ENCODE data around the gene GOSR2.
"Not testable (repeated sequence)": the region's sequence is repeated elsewhere in the genome, so short reads cannot be mapped to it uniquely, and the experiment has no call there.

Gene GOSR2

DNA sequence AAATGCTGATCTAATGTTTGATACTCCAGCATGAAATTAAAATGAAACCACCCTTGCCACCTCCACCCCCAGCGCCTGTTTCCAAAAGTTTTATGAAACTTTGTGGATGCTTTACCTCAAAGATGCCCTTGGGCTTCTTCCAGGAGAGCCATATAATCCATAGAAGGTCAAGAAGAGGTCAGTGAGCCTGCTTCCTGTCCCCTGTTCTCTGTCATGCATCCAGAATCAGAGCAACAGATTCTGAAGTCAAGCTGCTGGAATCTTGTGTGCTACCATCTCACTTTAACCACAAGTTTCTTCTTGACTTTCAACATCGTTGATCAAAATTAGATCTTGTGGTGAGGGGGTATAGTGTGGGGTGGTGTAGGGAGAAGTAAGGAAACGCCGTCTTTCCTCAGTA lies 8.6 kb downstream of the GOSR2 start:
- no peak for DNase-seq

DNA sequence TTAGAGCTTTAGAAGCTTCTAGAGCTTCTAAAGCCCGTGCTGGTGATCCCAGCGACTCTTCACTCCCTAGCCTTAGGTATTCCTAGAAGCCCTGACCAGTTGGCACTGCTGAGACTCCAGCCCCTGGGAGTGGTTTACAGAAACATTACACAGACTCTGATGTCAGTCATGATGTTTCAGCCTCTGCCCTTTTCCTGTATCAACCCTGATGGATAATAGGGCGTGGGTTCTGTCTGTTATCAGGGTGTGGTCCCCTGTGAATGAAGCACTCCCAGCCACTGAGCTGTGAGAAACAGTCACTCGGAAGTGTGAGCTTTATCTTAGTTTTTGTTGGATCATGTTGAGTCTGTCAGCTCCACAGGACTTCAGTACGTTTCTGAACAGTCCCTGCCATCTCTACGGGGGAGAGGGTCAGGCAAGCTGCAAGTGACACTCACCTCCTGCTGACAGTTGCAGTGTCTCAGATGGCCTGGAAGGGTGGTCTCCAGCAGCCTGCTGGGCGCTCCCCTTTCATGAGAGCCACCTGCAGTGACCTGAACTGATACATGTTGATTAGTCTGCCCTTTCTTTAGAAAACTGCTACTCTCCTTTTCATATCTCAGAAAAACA lies 12.8 kb downstream of the GOSR2 start:
- no peak for DNase-seq

DNA sequence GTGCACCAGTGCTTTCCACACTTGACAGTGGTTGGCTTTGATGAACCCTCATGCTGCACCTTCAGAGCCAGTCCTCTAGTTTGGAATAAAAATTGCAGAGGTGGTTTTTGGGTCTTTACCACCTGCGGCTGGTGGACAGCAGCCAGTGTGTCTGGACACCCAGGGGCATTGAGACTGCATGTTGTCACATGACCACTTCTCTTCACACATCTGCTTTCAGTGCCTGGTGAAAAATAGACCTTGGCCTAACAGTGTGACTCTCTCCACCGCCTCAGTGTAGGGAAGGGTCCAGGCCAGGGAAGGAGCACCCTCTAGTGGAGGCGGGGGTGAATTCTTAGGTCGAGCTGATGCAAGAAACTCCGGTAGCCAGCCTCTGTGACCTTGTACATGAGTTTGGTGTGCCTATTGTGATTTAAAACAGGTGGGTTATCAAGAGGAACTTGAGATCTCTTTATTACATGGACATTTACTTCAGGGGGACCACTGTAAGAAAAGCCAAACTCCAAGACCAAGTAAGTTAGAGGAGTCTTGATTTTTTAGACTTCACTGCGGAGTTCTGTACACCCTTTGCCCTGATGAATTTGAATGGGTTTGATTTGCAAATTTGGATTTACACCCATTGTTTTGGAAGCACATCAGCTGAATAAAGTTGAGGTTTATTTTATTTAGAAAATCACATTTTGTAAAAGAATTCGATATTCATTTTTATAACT lies 17.9 kb downstream of the GOSR2 start:
- peak; percentile 44 for DNase-seq

DNA sequence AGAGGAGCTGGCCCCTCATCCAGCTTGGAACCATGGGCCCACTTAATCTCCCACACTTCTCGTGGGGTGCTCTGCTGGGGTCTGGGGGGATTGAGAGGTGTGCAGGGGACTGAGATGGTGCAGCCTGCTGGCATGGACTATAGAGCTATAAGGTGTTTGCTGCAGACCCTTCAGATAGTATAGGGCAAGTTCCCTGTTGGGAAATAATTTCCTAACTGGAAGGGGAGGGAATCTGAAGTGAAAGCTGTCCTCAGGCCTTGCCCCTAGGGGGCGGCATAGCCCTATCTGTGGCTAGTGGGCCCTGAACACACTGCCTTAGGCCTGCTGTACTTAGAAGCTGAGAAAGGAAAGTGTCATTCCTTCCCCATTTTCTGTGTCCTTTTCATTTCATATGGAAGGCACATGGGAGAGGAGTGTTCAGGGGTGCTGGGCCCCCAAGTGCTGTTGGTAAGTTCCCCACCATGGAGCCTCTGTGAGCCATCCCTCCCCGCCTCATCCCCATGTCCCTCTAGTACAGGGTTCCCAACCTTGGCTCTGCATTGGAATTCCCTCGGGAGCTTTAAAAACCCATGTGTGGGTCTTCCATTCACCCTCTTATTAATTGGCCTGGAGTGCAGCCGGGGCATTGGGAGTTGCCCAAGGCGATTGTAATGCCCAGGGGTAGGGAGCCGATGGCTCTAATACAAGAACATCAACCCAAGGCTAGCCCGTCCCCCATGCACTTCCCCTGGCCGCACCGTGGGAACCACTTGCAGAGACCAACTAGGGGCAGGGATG lies 19.7 kb downstream of the GOSR2 start:
- DNase-seq: peak; percentile 20

DNA sequence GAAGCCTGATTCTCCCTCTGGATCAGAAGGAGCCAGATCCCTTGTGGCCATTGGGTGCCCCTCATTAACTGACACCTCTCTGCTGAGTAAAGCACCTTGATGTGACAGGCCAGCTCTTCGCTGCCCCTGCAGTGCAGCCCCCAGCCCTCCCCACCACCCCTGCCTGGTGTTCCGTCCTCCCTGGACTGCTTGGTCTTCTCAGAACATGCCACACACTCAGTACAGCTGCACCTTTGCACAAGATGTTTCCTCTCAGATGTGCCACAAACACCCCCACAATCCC lies 20.2 kb downstream of the GOSR2 start:
- no peak for DNase-seq

DNA sequence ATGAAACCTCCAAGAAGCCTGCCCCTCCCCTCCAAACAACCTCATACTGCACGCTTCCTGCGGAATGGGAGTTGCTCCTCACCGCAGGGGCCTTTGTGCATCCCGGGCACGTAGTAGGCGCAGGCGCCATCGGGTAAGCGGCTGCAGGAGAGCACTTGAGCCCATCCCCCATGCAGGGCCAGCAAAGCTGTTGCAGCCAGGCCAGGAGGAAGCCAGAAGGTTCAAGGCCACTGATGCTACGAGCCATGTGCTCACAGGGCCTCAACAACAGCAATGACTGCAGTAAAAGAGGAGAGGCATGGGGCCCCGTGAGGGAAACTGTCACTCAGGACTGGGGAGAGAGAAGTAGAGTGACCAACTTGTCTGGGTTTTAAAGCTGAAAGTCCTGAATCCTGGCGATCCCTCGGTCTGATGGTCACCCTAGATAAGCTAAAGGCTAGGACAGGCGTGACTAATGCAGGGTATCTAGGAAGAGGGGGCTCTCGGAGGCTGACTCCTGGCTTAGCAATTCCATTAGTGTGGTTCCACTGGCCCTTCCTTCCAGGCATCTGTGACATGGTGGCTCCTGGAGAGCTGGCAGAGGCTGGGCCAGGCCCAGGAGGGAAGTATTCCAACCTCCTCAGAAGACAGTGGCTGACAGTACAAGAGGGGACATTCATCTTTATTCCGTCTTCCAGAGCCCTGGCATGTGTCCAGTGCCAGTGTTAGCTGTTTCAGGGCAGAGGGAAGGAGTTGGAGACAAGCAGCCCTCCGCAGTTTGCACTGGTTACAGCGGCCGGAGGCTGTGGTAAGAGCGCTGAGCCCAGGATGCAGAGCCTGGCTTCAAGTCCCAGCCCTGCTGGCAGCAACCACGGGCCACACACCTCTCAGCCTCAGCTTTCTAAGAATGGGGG lies 20.8 kb downstream of the GOSR2 start:
- DNase-seq: no peak

DNA sequence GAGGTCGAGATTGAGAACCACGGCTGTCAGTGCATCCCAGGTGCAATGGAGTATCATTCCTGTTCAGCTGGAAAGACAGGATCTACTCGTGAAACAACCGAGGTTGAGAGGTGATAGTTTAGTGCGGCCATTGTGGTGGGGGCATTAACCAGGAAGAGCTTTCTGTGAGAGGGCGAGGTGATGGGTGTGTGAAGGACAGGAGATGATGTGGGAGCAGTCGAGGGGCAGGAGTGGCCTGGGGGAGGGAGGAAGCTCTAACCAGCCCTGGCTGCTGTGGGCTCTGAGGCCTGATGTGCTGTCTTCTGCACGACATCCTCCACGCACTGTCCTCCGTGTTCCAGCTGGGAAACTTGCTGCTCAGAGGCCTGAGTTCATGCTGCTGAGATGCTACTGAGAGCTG lies 22.0 kb downstream of the GOSR2 start:
- DNase-seq: no peak

DNA sequence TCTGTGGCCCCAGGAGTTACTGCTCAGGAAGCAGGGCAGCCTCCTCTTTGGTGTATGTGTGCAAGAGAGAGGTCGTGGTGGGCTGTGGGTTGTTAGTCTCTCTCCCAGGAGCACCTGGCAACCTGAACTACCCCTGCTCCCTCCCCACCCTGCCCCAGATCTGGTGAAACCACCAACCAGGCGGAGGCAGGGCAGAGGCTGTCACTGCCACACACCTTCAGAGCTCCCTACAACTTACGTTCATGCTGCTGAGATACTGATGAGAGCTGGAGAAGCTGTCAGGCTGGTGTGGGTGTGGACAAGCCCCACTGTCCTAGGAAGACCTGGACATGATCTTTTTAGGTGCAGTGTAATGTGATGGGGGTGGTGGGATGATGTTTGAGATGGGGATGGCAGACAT lies 24.3 kb downstream of the GOSR2 start:
- no peak for DNase-seq

DNA sequence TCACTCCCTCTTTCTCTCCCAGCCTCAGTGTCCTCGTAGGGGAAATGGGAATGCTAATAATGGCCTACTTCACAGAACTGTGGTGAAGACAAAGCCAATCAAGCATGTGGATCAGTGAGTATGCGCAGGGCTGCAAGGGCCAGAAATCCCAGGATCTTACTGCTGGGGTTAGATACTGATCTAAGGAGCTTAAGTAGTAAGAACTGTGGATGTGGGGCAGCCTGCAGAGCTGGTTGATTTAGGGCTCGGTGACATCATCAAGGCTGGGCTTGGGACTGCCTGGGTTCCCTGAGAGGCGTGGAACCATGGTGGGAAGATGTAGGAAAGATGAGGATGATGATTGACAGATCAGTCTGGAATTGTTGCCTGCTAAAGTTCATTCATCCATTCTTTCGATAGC lies 25.6 kb downstream of the GOSR2 start:
- DNase-seq: no peak

DNA sequence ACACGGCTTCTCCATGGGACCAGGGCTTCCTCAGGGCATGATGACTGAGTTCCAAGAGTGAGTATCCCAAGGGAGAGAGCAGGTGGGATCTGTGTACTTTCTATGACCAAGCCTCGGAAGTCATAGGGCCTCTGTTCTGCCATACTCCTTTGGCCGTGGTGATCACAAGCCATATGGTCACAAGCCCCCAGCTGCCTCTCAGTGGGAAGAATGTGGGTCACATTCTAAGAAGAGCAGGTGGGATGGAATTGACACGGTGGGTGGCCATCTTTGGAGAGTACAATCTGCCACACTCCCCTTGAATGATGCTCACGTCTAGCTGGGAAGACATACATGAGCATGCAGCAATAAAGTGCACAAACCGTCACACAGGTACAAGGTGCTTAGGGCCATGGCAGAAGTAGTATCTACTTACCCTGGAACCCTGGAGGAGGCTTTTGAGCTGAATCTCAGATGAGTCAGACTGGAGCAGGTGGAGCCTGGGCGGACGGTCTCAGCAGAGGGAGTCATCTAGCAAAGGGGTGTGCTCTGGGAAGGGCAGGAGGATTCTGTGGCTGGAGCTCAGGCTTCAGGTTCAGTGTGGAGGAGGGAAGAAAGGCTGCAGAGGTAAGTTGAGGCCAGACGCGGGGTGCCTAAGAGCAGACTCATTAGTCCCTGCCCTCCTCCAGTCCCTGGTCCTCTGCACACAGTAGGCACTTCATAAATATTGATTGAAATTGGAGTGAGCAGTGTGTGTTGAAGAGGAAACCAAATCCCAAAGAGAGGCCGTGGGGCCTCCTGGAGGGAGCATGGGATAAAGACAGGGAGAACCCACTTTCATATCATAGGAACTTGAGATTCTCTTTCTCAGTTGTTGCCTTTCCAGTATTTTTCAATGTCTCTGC lies 26.6 kb downstream of the GOSR2 start:
- no peak for DNase-seq

DNA sequence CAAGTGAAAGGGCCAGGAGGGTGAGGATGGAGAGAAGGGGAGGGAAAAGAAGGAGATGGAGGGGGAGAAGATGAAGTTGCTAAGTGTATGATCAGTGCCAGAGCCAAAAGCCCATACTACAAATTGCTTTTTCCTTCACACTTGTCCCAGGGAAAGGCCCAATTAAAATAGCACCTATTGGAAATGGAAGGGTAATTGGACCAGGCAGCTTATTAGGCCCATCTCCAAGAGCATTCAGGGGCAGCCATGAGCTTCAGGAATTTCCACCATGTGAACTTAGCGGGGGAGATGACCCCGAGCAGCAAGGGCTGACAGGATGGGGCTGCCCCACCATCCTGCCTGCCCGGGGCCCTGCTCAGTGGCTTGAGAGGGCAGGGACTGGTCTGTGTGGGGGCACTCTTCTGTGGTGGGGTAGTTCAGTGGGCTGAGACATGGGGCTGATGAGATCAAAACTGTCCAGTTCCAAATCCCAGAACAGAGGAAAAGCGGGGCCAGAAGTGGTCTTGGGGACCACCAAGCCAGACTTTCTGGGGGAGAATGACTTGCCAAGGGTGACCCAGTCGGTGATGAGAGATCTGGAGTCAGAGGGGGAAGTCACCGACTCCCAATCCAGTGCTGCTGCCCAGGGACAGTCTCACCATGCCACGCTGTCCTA lies 27.5 kb downstream of the GOSR2 start:
- DNase-seq: no peak

DNA sequence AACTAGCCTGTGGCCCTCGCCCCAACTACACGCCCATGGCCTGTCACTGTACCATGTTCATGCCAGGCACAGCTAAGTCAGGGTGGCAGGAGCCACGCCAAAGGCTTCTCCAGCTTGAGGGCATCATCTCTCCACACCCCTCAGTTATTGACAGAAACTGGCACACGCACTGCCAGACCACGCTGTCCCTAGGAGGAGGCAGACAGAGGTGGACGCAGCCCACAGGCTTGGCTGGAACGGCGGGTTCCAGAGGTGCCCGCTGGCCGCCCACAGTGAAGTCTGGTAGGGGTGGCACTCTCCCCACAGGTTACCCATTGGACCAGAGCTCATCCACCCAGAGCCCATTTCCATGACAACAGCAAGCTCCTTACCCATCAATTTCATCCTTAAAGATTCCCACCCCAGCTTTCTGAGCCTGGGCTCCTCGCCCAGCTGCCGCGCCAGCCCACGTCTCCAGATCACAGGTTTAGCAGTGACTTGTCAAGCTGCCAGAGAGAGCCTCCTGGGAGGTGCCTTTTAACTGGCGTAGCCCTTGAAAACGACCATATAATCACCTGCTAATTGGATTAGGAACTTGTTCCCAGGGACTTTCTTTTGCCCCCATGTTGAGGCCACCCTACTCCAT lies 28.1 kb downstream of the GOSR2 start:
- DNase-seq: no peak

DNA sequence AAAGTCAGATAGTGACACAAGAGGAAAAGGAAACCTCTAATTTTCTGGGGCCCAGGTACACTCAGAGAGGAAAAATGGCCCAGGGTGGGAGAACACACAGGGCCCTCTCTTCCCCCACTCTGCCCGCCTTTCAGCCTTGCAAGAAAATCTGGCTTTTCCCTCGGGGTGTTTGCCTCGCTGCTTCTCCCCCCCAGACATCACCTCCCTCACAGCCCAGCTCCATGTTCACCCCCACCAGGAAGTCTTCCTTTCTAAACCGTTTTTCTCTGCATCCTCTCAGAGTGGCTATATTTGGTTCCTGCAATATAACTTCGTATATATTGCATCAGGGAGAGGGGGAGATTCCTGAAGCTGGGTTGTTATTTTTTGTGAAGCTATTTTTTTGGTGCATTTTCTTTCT lies 28.7 kb downstream of the GOSR2 start:
- no peak for DNase-seq

DNA sequence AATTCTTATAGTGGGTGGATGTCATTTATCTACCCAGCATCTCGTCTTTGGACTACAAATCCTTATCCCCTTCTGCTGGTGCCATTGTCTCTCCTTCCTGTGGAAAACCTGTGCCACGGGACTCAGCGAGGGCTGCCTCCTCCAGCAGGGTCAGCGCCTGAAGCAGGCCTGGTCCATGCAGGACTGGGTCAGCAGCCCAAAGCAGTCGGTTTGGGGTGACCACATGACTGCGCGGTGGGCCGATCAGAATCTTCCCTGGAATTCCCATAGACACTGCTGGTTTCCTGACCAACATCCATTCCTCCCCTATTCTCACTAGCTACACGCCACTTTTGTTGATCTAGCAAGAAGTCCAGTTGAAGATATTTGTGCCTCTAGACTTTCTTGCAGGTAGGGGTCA lies 29.2 kb downstream of the GOSR2 start:
- DNase-seq: no peak

DNA sequence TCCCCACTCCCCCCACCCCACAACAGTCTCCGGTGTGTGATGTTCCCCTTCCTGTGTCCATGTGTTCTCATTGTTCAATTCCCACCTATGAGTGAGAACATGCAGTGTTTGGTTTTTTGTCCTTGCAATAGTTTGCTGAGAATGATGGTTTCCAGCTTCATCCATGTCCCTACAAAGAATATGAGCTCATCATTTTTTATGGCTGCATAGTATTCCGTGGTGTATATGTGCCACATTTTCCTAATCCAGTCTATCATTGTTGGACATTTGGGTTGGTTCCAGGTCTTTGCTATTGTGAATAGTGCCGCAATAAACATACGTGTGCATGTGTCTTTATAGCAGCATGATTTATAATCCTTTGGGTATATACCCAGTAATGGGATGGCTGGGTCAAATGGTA lies 30.2 kb downstream of the GOSR2 start:
- DNase-seq: not testable (repeated sequence)

DNA sequence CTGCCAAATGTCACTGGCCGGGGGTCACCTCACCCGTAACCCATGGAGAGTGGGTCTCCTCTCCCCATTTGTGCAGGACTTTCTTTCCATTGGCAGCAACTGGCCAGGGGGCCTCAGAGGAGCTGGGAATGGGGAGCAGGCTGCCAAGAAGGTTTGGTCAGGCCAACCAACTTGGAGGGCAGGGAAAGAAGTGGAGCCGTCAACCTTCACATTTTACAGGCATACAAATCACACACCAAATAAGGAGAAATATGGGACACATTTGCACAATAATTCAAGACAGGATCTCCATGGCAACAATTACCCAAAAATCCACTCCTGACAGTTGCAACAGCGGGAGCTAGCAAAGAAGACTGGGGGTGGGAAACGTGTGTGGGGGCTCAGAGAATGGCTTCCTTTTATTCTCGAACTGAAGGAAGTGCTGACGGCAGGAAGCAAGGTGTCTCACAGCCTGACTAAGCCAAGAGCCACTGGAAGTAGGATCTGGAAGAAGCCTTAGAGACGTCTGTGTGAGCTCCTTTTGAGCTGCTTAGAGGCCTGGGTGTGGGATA lies 35.2 kb downstream of the GOSR2 start:
- no peak for DNase-seq

DNA sequence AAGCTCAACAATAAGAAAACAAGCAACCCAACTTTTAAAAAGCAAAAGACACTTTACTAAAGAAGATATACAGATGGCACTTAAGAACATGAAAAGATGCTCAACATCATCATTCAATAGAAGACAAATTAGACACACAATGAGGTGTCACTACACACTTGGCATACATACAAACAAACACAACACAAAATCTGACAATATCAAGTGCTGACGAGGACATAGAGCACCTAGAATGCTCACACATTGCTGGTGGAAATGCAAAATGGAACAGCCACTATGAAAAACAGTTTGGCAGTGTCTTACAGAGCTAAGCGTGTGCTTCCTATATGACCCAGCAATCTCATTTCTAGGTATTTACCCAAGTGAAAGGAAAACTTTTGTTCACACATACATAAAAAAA lies 37.2 kb downstream of the GOSR2 start:
- no peak for DNase-seq

DNA sequence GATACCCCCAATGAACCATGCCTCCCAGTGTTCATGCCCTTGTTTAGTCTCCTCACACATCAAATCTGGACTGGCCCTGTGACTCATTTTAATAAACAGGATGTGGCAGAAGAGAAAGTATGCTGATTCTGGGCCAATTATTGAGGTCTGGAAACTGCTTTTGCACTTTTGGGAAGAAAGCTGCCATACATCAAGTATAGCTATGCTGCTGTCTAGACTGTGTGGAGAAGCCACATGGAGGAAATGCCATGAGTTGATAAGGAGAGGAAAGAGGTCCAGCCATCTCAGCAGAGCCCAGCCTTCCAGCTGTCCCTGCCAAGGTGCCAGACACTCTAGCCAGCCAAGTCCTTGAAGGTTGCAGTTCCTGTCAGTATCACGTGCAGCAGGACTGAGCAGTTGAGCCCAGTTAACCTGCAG lies 39.4 kb downstream of the GOSR2 start:
- DNase-seq: no peak

DNA sequence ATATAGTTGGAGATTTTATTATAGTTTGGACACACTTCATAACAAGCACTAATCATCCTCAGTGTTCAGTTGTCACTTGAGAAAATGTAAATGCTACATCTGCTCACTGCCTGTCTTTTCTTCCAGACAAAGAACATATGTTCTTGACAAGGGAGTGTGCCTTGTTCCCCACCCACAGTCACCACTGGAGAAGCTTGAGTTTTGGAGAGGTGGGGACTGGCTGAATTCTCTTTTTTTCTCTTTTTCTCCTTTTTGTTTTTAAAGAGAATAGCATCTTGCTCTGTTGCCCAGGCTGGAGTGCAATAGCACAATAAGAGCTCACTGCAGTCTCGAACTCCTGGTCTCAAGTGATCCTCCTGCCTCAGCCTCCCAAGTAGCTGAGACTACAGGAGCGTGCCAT lies 40.6 kb downstream of the GOSR2 start:
- no peak for DNase-seq

DNA sequence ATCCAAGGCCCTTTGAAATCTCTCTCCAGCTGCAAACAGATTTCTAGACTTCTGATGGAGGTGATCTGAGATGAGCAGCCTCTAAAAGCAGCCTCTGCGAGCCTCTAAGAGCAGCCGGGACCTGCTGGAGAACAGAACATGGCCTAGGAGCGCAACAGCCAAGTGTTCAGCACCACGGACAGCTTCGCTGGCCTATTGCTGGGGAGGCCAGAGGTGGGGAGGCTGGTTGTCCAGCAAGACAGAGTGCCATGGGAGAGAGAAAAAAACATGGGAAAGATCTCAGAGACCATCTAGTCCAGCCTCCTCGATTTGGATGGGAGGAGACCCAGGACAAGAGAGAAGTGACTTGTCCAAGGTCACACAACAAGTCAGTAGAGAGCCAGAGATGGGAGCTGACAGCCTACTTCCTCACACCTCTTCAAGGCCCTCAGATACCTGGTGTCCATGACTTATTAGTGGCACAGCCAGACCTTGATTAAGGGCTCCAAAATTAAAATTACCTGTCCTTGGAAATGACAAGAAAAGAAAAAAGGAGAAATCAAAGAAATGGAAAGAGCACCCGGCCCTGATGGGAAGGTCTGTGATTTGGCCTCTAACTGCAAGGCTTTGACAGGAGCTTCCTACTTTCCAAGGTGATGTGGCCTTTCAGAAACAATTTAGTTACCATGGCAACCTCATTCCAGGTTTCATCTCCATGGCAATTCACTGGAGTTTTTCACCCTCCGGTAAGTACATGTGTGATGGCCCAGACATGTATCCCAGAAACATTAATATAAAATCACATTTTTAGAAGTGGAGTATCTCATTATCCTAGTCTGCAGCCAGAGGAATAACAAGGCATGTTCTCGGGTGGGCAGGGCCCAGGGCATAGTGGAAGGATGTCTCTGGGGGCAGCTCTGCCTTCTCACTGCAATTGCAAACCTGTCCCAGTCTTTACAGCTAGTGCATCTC lies 41.6 kb downstream of the GOSR2 start:
- no peak for DNase-seq
